Stomach (tissue), 9 donors: Measurements from ENCODE around the gene WDSUB1. TPM values are rescaled to one million over a fixed set of nuclear protein-coding genes. Genes with fewer than 3 reads are reported as not detected.

Experiments
- DNase-seq, 2 donors: peaks; one replicate each; pipeline versions ENCODE4 v3.0.0 to v3.0.0-alpha.2; 2013 to 2019
- H3K27ac ChIP-seq, 5 donors: fragments of 200-600 bp in 4 of 5; sonication (generic) in 4 of 5; one replicate each; pipeline ENCODE4 v1.5.1; 2013 to 2019; ENCODE audit warnings: mild to moderate bottlenecking in 1 of 5, moderate library complexity in 1 of 5
- H3K27me3 ChIP-seq, 3 donors: fragments of 200-600 bp; sonication (generic); one replicate each; pipeline ENCODE4 v1.5.1; 2017 to 2019; ENCODE audit warnings: mixed run types in 1 of 3
- H3K36me3 ChIP-seq, 4 donors: fragments of 200-600 bp; sonication (generic); 1 replicate in 3 of 4; 2 replicates in 1 of 4; pipeline ENCODE4 v1.5.1; 2016 to 2019
- H3K4me1 ChIP-seq, 4 donors: fragments of 200-600 bp; sonication (generic); one replicate each; pipeline ENCODE4 v1.5.1; 2016 to 2019
- H3K4me3 ChIP-seq, 4 donors: fragments of 200-600 bp; sonication (generic) in 3 of 4; one replicate each; pipeline ENCODE4 v1.5.1; 2016 to 2019; ENCODE audit warnings: mild to moderate bottlenecking in 1 of 4
- H3K9me3 ChIP-seq, 4 donors: fragments of 200-600 bp; sonication (generic); one replicate each; pipeline ENCODE4 v1.5.1; 2016 to 2019
- EP300 ChIP-seq: sonication (generic); formaldehyde crosslinking; IDR thresholded peaks from one replicate; pipeline ENCODE4 v1.6.1; 2017; ENCODE audit warnings: antibody characterized with exemption
- POLR2A ChIP-seq, 4 donors: fragments of 450-650 bp; IDR thresholded peaks; one replicate each; pipeline ENCODE4 v1.6.1; 2016; ENCODE audit warnings: antibody characterized with exemption in 4 of 4, control low read depth in 2 of 4, mild to moderate bottlenecking in 1 of 4, moderate library complexity in 1 of 4
- POLR2AphosphoS5 ChIP-seq, 3 donors: sonication (generic); formaldehyde crosslinking; IDR thresholded peaks; one replicate each; pipeline ENCODE4 v1.6.1; 2016; ENCODE audit warnings: antibody characterized with exemption in 3 of 3
- WGBS, 5 donors: extraction: QIAGEN DNeasy Blood & Tissue Kit in 3 of 5; methylation state at CpG; one replicate each; pipeline versions ENCODE4 v1.1.5 to v1.1.7; 2013 to 2018; 5-methylcytosine and 5-hydroxymethylcytosine counted together
- intact Hi-C: fragments of 100-400 bp; cut with DNase I; formaldehyde crosslinking; loops from one replicate; pipeline ENCODE4 v1.15.1; 2023; ENCODE audit warnings: low total_unique reads
- polyA plus RNA-seq, 3 donors: library from polyadenylated mRNA; stranded (reverse); fragments of 200-250 nt; gene quantifications; one replicate each; pipeline ENCODE4 v1.2.3, GENCODE V29; 2013
- total RNA-seq, 5 donors: library from RNA; depleted of rRNA; stranded (reverse); fragments of >200 nt; gene quantifications; one replicate each; pipeline versions ENCODE4 v1.1.0 to v1.2.3, GENCODE V29; 2014 to 2016
- TF ChIP-seq, protein P1 (sequence below), 7 experiments: fragments of 450-650 bp in 4 of 7; fragments of 200-600 bp in 3 of 7; sonication (generic) in 3 of 7; IDR thresholded peaks; one replicate each; pipeline ENCODE4 v1.5.1; 2016 to 2019; ENCODE audit warnings: antibody characterized with exemption in 7 of 7, control low read depth in 2 of 7, mild to moderate bottlenecking in 1 of 7
- donor health status: healthy with polysubstance abuse.
- donor health status: Bipolar disorder and iron deficiency.
- donor health status: healthy.

WDSUB1 gene
- total and polyA plus RNA-seq, 8 donors = 1.3 to 16.3 (median 6.3) TPM

DNA sequence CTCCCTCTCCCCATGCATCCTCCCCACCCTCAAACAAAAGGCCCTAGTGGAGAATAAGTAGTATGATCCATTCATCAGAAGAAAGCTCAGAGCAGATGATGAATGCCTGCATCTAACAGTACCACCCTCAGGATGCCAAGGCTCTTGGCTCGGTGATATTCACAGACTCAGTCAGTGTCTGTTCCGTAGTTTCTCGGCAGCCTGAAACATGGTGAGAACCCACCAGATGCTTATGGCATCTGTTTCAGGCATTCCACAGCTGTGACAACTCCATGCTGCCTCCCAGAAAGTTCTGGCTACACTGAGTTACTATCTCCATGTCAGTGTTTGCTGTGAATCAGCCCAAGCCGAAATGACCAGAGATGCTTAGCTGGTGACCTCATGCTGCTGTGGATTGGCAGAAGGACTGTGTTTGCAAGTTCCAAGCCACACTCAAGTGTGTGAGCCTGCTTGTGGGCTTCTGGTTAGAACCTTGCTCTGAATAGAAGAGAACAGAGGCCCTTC, 83.9 kb downstream of the WDSUB1 start:
- H3K27me3 ChIP-seq = no peaks in the 10 kb centered on the region
- H3K27ac ChIP-seq = peak overlapping the region in 4 of 5 donors; percentile 32 to 74 (median 56)
- H3K9me3 ChIP-seq = no peaks in the 10 kb centered on the region
- intact Hi-C loops = no loop called here
- TF ChIP-seq EP300 (no peak), POLR2AphosphoS5 (IDR thresholded peaks at IDR 0.05) (peak in 1 of 3 donors; percentile 88)
- WGBS, 5 donors = 60 to 79% (median 72%) methylated on average over 3 to 4 of the region's 4 CpGs
- H3K4me3 ChIP-seq = no peak overlapping the region
- DNase-seq = peak in 1 of 2 donors; percentile 76
- peaks cover 8 to 41% (median 15%) of the 10 kb centered on the region in 4 donors for H3K4me1 ChIP-seq
- H3K36me3 ChIP-seq = peaks cover 15 to 57% (median 46%) of the 10 kb centered on the region in 4 donors

DNA sequence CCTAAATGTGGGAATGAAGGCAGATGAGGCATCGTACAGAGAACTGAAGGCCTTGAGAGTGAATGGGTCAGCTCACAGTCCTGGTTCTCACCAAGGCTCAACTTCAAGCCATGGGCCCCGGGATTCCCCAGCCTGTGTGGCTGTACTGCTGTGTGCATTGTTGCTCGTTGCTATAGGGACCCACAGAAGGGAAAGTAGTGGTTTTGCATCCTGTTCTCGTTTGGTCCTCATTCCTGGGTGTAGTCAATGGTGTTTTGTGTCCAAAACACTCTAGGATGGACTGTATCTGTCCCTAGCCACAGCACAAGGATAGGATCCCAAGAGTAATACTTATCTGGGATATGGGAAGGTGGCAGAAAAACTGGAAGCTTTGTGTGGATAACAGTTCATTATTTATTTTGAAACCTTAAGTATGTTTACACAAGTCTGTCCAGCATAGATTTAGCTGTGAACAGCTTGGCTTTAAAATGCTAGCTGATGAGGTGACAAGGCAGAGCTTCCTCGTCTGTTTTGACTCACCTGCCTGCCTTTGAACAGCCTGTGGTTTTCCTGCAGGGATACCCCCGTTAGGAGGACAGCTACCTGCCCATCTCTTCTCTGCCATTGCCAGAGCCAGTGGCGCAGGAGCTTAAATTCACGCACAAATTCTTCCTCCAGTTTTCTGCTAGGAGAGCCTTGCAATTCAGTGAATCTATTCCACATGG, 85.0 kb downstream of the WDSUB1 start:
- no peak overlapping the region for H3K4me3 ChIP-seq
- peak in 1 of 2 donors; percentile 59 for DNase-seq
- no peaks in the 10 kb centered on the region for H3K9me3 ChIP-seq
- H3K4me1 ChIP-seq = peaks cover 8 to 41% (median 15%) of the 10 kb centered on the region in 4 donors
- TF ChIP-seq POLR2A (IDR thresholded peaks at IDR 0.05) (no peak), POLR2AphosphoS5 (IDR thresholded peaks at IDR 0.05) (no peak), EP300 (no peak)
- TF ChIP-seq, protein P1, sequence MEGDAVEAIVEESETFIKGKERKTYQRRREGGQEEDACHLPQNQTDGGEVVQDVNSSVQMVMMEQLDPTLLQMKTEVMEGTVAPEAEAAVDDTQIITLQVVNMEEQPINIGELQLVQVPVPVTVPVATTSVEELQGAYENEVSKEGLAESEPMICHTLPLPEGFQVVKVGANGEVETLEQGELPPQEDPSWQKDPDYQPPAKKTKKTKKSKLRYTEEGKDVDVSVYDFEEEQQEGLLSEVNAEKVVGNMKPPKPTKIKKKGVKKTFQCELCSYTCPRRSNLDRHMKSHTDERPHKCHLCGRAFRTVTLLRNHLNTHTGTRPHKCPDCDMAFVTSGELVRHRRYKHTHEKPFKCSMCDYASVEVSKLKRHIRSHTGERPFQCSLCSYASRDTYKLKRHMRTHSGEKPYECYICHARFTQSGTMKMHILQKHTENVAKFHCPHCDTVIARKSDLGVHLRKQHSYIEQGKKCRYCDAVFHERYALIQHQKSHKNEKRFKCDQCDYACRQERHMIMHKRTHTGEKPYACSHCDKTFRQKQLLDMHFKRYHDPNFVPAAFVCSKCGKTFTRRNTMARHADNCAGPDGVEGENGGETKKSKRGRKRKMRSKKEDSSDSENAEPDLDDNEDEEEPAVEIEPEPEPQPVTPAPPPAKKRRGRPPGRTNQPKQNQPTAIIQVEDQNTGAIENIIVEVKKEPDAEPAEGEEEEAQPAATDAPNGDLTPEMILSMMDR (IDR thresholded peaks at IDR 0.05) = no peak
- H3K36me3 ChIP-seq = peaks cover 21 to 66% (median 57%) of the 10 kb centered on the region in 4 donors
- intact Hi-C loops = no loop called here
- peak overlapping the region in 4 of 5 donors; percentile 32 to 74 (median 56) for H3K27ac ChIP-seq
- WGBS, 5 donors = 54 to 67% (median 59%) methylated on average over 8 of the region's 8 CpGs
- no peaks in the 10 kb centered on the region for H3K27me3 ChIP-seq

DNA sequence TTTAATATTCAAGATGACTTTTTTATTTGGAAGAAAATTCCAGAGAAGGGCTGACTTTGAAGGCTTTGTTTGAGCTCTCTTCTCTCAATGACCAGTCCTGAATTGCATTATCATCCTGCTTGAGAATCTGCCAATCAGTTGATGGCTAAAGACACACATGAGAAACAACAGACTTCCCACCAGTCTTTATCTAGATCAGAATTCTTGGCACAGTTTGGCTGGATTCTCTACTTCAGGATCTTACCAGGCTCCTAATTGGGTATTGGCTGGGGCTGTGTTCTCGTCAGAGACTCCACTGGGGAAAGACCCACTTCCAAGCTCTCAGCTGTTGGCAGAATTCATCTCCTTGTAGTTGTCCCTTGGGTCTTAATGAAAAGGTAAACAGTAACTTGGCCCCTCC, 86.0 kb downstream of the WDSUB1 start:
- no peak for DNase-seq
- 56 to 79% (median 65%) methylated on average over 1 of the region's 1 CpG for WGBS, 5 donors
- intact Hi-C loops = no loop called here
- H3K9me3 ChIP-seq = no peaks in the 10 kb centered on the region
- H3K27me3 ChIP-seq = no peaks in the 10 kb centered on the region
- peaks cover 23 to 69% (median 59%) of the 10 kb centered on the region in 4 donors for H3K36me3 ChIP-seq
- H3K4me1 ChIP-seq = peaks cover 8 to 41% (median 15%) of the 10 kb centered on the region in 4 donors
- H3K4me3 ChIP-seq = no peak overlapping the region
- TF ChIP-seq EP300 (no peak), POLR2AphosphoS5 (IDR thresholded peaks at IDR 0.05) (no peak), POLR2A (IDR thresholded peaks at IDR 0.05) (no peak)
- TF ChIP-seq, protein P1 (IDR thresholded peaks at IDR 0.05) = no peak
- no peak overlapping the region for H3K27ac ChIP-seq

DNA sequence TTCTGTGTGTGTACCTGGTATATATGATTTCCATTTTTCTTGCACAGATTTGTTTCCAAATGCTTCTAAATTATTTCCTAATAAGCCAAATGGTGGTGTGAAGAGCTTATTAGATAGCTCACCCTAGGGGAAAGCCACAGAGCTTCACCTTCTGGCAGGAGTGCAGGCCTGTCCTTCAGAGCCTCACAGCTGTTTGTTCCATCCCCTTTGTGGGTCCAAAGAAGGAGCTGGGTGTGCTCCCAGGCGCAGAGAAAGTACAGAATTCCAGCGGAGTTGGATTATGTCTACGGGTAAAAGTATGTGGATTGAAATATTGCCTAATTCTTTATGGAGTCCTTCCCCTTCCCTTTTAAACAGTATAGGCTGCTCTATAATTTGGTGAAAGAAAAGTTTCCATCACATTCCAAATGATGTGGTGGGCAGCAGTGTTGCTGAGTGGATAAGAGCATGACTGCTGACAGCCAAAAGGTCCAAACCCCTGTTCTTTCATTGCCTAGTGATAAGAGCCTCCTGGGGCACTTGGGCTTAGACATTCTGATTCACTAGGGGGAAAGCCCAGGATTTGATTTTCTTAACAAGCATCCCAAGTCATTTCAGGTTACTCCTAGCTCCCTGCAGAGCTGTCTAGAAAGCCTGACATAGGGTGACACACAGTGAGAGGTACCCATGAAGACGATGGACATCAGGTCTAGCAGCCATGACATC, 86.6 kb downstream of the WDSUB1 start:
- H3K27ac ChIP-seq = no peak overlapping the region
- 79 to 97% (median 89%) methylated on average over 4 of the region's 4 CpGs for WGBS, 5 donors
- H3K4me3 ChIP-seq = no peak overlapping the region
- TF ChIP-seq, protein P1 (IDR thresholded peaks at IDR 0.05) = no peak
- TF ChIP-seq EP300 = no peak
- no peak for TF ChIP-seq POLR2A (IDR thresholded peaks at IDR 0.05)
- no peak for TF ChIP-seq POLR2AphosphoS5 (IDR thresholded peaks at IDR 0.05)
- peaks cover 20 to 69% (median 59%) of the 10 kb centered on the region in 4 donors for H3K36me3 ChIP-seq
- peaks cover 8 to 41% (median 15%) of the 10 kb centered on the region in 4 donors for H3K4me1 ChIP-seq
- H3K27me3 ChIP-seq = no peaks in the 10 kb centered on the region
- intact Hi-C loops = no loop called here
- DNase-seq = no peak
- no peaks in the 10 kb centered on the region for H3K9me3 ChIP-seq
